SIG-M5 treated with dmso at 0.1 percent for 504 hours (cell line): Measurements from ENCODE around the gene MIA.
"Not testable (repeated sequence)": the region's sequence is repeated elsewhere in the genome, so short reads cannot be mapped to it uniquely, and the experiment has no call there.

ENCODE experiments used
- DNase-seq: peaks from one replicate; lab custom pipeline; 2025; ENCODE audit not compliant: unreplicated experiment; lab: John Stamatoyannopoulos, UW

Gene MIA

DNA sequence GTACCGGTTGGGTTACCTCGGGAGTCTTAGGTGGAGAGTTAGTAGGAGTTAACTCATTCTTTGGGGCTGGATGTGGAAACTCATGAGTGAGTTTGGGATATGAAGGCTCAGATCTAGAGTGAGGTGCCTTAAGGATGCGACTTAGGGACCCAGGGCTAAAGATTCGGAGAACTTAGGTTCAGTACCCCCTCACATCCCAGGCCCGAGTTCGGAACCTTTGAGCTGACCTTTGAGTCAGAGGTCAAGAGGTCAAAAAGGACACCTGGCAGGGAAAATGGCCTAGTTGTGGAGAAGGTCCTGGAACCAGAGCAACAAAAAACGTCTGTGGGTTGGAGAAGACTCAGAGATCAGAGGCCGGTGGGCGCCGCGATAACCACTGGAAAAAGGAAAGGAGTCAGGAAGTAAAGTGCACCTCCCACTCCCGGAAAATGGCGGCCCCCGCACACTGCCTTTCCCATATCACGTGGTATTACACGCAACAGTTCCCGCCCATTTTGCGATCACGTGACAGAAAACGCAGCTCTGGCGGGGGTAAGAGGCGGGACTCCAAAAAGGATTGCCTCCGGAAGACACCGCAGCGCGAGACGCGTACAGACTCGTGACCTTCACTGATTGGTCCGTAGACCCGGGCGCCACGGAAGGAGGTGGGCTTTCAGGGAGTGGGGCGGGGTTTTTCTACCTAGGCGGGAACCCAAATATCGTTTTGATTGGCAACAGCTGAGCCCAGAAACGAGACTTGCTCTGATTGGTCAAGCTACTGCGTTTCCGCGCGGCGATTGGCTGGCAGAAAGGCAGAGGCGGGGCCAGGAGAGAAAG lies 25.1 kb upstream of the MIA start, which contains the start of gene ACTMAP:
Gene ACTMAP, minus strand, starts transcription at position 420 of the 816 bp plus-strand sequence. CDS start 674 bp downstream, outside the sequence.
- peak; percentile 99 for DNase-seq

DNA sequence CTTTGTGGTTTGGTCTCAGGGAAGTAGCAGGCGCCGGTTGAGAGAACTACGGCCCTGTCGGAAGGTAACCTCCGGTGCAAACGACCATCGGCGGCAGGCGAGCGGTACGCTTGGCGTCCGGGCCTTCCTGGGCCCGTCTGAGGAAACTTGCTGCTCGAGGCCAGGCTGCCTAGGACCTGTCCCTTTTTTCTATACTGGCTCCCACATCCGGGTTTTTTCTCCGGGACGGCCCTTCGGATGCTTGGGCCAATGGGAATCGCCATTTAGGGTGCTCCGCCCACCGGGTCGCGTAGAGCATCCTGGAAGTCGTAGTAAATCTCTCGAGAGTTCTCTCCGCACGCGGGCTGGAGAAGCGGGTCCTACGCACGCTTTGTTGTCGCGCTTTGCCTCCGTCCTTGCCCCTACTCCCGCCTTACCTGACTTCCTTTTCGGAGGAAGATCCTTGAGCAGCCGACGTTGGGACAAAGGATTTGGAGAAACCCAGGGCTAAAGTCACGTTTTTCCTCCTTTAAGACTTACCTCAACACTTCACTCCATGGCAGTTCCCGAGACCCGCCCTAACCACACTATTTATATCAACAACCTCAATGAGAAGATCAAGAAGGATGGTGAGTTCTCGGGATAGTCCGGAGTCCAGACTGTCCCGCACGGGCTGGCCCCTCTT lies 24.3 kb upstream of the MIA start, which contains the start of gene SNRPA:
Gene SNRPA, plus strand, starts transcription at position 330 of the 664 bp plus-strand sequence. Its CDS starts 206 bp downstream, at position 536.
- DNase-seq: peak; percentile 95

DNA sequence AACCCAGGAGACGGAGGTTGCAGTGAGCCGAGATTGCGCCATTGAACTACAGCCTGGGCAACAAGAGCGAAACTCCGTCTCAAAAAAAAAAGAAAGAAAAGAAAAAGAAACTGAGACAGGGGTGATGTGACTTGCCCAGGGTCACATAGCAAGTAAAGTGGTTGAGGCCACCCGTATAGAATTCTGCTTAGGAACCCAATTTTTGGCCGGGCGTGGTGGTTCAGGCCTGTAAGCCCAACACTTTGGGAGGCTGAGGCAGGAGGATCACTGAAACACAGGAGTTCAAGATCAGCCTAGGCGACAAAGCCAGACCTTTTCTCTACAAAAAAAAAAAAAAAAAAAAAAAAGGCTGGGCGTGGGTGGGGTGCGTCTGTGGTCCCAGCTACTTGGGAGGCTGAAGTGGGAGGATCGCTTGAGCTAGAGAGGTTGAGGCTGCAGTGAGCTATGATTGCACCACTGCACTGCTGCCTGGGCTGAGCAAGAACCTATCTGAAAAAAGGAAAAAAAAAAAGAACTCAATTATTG lies 23.0 kb upstream of the MIA start:
- DNase-seq: no peak

DNA sequence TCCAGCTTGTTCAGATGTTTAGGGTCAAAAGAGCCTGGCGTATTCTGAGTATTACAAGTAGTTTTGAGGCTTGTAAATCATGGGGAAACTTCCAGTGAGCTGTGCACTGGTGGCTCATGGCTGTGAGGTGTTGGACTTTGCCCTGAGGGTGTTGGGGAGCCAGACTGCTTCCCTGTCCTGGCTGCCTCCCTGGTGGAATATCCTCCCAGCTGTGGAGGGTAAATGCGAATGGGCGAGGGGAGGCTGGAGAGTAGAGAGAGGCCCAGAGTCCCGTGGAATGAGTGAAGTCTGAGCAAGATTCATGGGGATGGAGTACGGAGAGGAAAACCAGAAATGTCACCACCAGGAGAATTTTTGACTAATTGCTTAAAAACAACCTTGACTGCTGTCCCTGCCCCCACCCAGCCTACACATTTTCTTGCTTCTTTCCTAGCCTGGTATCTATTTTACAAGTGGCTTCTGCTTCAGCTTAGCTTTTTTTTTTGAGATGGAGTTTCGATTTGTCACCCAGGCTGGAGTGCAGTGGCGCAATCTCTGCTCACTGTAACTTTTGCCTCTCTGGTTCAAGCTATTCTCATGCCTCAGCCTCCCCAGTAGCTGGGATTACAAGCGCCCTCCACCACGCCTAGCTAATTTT lies 20.6 kb upstream of the MIA start:
- DNase-seq: peak; percentile 93

DNA sequence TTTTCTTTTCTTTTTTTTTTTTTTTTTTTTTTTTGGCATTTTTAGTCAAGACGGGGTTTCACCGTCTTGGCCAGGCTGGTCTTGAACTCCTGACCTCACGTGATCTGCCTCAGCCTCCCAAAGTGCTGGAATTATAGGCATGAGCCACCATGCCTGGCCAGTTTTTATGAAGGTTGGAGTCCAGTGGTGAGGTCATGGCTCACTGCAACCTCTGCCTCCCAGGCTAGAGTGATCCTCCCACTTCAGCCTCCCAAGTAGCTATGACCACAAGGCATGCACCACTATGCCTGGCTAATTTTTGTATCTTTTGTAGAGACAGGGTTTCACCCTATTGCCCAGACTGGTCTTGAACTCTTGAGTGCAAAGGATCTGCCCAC lies 20.1 kb upstream of the MIA start:
- DNase-seq: no peak

DNA sequence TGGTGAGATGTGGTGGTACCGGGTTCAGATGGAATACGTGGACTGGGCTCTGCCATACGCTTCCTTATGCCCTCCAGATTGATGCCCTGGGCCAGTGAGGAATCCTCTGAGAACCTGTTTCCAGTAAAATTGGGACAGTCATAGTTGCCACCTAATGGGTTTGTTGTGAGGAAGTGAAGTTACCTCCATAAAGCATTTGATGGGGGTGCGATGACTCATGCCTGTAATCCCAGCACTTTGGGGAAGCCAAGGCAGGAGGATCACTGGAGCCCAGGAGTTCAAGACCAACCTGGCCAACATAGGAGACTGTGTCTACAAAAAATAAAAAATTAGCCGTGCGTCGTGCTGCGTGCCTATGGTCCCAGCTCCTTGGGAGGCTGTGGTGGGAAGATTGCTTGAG lies 19.5 kb upstream of the MIA start:
- DNase-seq: no peak

DNA sequence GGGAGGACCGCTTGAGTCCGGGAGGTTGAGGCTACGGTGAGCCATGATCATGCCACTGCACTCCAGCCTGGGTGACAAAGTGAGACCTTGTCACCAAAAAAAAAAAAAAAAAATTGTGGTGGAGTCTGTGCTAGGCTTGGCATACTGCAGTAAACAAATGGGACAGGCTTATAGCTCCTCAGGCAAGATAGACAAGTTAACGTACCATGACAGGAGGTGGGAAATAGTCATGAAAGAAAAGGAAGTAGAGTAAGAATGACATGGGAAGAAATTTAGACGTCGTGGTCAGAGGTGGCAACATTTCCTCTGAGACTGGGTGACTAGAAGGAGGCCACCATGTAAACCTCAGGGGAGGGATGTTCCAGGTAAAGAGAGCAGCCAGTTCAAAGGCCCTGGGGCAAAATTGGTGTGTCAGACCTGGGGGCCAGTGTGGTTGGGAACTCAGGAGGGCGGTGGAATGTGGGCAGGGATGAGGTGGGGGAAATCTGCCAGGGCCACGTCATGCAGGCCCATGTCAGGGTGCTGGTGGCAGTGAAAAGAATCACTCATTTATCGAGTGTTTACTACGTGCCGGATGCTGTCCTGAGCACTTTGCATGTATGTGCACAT lies 18.7 kb upstream of the MIA start:
- no peak for DNase-seq

DNA sequence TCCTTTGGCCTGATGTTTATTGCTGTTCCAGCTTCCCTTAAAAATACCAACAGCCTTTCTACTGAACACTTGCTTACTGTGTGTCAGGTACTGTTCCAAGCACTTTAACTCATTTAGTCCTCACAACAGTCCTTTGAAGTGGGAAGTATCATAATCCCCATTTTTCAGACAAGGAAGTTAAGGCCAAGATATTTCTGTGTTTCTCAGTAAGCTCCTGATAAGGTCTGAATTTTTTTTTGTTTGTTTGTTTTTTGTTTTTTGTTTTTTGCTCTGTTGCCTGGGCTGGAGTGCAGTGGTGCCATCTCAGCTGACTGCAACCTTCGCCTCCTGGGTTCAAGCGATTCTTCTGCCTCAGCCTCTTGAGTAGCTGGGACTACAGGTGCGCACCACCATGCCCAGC lies 16.8 kb upstream of the MIA start:
- no peak for DNase-seq

DNA sequence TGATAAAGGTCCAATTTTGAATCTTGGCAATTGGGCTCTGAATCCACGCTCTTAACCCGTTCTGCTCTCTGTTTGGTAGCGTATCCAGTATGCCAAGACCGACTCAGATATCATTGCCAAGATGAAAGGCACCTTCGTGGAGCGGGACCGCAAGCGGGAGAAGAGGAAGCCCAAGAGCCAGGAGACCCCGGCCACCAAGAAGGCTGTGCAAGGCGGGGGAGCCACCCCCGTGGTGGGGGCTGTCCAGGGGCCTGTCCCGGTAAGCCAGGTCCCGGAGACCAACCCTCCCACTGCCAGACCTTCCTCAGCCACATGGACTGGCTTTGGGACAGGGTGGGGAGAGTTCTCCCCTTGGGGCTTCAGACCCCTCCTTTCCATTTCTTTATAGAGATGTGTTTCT lies 16.0 kb upstream of the MIA start:
- no peak for DNase-seq

DNA sequence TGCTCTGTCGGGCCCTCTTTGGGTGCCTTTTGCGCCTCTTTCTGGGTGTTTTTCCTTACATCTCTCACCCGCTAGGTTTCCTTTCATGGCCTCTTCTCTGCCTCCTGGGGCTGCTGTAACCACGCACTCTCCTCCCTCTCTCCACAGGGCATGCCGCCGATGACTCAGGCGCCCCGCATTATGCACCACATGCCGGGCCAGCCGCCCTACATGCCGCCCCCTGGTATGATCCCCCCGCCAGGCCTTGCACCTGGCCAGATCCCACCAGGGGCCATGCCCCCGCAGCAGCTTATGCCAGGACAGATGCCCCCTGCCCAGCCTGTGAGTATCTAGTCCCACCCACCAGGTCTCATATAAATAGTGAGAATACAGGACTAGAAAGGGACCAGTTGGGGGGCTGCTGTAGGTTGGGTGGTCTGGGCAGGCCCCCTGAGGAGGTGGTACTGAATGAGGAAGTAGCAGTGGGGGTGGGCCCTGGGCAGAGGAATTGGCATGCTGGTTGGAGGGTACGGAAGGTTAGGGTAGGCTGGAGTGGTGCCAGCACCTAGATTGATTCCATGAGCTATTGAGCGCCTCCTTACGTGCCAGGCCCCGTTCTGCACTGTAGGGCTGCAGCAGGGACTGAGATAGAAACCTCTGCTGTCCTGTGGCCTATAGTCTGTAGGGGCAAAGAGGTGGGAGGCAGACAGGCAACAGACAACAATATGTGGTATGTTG lies 12.4 kb upstream of the MIA start:
- DNase-seq: no peak

DNA sequence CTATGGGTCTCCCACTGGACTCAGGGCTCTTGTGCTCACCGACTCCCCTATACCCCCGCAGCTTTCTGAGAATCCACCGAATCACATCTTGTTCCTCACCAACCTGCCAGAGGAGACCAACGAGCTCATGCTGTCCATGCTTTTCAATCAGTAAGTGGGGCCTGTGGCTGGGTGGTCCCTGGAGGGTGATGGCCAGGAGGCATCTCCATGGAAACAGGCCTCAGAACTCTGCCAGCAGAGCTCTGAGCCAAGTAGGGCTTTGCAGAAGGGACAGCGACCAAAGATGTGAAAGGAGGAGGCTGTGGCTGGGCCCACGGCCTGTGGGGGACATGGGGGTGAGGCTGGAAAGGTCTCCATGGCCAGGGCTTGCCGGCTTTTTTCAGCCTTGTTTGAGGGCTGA lies 11.8 kb upstream of the MIA start:
- DNase-seq: no peak

DNA sequence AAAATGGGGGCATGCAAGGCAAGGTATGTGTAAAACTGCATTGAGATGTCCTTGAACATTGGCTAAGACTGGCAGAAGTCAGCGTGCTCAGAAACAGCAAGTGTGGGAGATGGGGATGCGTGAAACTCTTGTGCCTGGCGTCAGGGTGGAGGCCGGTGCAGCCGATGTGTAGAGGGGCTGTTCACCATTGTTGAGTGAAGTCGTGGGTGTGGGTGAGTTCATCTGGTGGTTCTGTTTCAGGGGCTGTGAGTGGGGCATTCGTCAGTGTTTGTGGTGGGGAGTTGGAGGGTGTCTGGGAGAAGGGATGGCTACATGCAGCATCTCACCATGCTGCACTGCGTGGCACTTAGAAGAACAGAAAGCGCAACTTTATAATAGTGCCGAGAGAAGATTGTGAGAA lies 11.4 kb upstream of the MIA start:
- DNase-seq: no peak

DNA sequence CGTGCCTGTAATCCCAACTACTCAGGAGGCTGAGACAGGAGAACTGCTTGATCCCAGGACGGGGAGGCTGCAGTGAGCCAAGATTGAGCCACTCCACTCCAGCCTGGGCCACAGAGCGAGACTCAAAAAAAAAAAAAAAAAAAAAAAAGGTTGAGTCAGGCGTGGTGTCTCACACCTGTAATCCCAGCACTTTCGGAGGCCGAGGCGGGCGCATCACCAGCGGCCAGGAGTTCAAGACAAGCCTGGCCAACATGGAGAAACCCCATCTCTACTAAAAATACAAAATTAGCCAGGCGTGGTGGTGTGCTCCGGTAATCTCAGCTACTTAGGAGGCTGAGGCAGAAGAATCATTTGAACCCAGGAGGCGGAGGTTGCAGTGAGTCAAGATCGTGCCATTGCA lies 8.9 kb upstream of the MIA start:
- DNase-seq: not testable (repeated sequence)

DNA sequence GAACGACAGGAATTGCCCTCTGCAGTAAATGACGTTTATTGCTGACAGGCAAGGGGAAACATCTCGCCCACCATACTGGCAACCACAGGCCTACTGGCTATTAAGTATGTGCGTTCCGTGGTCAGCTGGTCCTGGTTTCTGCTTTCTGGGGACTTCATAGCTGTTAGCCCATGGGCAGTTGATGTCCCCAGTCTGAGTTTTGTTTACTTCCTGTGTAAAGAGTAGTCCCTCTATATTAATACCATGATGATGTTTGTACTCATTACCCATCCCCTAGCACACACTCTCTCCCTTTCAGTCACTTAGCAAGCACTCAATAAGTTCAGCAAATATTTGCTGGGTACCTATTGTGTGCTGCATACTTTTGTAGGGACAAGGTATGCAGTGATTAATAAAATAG lies 6.5 kb upstream of the MIA start:
- DNase-seq: no peak

DNA sequence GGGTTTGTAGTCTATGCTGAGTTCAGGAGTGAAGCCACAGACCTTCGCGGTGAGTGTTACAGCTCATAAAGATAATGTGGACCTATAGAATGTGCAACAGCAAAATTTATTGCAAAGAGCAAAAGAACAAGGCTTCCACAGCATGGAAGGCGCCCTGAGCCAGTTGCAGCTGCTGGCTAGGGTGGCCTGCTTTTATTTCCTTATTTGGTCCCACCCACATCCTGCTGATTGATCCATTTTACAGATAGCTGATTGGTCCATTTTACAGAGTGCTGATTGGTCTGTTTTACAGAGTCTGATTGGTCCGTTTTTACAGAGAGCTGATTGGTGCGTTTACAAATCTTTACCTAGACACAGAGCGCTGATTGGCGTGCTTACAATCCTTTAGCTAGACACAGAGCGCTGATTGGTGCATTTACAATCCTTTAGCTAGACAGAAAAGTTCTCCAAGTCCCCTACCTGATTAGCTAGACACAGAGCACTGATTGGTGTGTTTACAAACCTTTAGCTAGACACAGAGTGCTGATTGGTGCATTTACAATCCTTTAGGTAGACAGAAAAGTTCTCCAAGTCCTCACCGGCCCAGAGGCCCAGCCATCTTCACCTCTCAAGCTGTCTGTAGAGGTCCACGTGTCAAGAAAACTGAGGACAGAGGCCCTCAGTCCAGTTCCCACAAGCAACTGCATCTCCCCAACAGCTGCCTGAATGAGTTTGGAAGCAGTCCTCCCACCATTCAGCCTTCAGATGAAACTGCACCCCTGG lies 4.0 kb upstream of the MIA start:
- not testable (repeated sequence) for DNase-seq

DNA sequence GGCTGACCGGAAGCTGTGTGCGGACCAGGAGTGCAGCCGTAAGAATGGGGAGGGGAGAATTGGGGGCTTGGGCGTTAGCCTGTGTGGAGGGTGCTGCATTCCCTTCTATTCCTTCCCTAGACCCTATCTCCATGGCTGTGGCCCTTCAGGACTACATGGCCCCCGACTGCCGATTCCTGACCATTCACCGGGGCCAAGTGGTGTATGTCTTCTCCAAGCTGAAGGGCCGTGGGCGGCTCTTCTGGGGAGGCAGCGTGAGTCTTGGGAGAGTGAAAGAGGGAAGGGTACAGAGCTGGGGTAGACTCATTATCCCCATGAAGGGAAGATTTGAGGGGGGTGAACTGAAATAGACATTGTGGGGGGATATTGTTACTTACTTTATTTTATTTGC lies 306 bp downstream of the MIA start:
- no peak for DNase-seq

DNA sequence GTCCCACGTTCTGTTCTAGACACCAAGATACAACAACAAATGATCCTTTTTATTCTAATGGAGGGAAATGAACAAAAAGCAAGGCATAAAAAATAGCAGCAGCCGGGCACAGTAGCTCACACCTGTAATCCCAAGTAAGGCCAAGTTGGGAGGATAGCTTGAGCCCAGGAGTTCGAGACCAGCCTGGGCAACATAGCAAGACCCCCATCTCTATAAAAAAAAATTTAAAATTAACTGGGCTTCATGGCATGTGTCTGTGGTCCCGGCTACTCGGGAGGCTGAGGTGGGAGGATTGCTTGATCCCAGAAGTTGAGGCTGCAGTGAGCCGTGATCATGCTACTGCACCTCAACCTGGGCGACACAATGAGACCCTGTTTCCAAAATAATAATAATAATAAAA lies 1.0 kb downstream of the MIA start:
- no peak for DNase-seq

DNA sequence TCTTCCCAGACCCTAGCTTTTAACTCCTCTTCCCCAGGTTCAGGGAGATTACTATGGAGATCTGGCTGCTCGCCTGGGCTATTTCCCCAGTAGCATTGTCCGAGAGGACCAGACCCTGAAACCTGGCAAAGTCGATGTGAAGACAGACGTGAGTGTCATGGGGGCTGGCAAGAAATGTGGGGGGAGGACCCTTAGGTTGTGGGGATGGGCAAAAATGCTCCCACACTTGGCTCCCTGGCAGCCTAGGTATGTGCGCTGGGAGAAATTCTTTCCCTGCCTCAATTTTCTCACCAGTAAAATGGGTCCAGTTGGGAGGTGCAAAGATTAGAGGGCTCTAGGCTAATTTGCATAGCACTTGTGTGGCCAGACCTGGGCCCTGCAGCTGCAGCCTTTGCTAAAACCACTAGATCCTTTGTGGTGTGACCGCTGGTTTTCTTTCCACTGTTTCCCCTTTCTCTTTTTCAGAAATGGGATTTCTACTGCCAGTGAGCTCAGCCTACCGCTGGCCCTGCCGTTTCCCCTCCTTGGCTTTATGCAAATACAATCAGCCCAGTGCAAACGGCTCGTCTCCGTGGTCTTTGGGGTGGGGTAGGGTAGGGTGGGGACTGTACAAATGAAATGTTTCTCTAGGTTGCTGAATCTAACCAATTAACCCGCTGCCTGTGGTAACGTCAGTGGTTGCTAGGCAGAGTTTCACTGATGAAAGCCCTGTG lies 1.8 kb downstream of the MIA start:
- DNase-seq: peak; percentile 96

DNA sequence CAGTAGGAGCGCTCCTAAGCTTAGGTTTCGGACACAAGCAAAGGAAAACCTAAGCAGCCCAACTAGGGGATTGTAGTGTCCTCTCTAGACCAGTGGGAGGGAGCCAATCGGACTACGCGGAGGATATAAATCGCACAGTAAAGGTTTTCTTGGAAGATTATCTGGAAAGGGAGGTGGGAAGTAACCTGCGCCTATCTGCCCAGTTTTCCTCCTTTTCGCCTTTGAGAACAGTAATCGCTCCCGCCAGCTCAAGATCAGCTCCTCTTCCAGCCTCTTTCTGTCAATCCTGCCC lies 2.3 kb downstream of the MIA start:
- DNase-seq: no peak
